NT2/D1 (cell line): ENCODE measurements around the gene PRRC2A.

Source experiments
- SUZ12 ChIP-seq: IDR thresholded peaks from 2 replicates; pipeline ENCODE4 v1.6.1; 2011; ENCODE audit not compliant: insufficient read length, insufficient read depth; ENCODE audit errors: extremely low read depth
- ZNF274 ChIP-seq: IDR thresholded peaks from 2 replicates; pipeline ENCODE4 v1.6.1; 2011; ENCODE audit warnings: mild to moderate bottlenecking, low read depth, low read length

DNA sequence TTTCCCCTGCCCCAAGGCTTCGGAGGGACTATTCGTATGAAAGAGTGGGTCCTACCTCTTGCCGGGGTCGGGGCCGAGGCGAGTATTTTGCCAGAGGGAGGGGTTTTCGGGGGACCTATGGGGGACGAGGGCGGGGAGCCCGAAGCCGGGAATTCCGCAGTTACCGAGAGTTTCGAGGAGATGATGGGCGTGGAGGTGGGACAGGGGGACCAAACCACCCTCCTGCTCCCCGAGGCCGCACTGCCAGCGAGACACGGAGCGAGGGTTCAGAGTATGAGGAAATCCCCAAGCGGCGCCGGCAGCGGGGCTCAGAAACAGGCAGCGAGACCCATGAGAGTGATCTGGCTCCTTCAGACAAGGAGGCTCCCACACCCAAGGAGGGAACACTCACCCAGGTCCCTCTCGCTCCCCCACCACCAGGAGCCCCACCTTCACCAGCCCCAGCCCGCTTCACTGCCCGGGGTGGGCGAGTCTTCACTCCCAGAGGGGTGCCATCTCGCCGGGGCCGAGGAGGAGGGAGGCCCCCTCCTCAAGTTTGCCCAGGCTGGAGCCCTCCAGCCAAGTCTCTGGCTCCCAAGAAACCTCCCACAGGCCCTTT, 11.3 kb downstream of the PRRC2A start:
- TF ChIP-seq ZNF274 (no peak), SUZ12 (no peak)
